NCI-H446 treated with DMSO at 0.1 percent for 48 hours (cell line): ENCODE results near the gene CRYZL1.

Source experiments
- DNase-seq: peaks from one replicate; lab custom pipeline; 2025; lab: John Stamatoyannopoulos, UW

Gene CRYZL1

GRCh38 chr21:33560965-33561364 lies 80.6 kb downstream of the CRYZL1 start:
- no peak for DNase-seq

- DNase-seq, result no peak
Measured at GRCh38 chr21:33559813-33560212, 81.7 kb downstream of the CRYZL1 start.

- no peak for DNase-seq
Measured at GRCh38 chr21:33558777-33559421, 82.6 kb downstream of the CRYZL1 start.

- DNase-seq, result no peak
Measured at GRCh38 chr21:33557447-33557846, 84.1 kb downstream of the CRYZL1 start.

- DNase-seq, result no peak
Measured at GRCh38 chr21:33554982-33555344, 86.6 kb downstream of the CRYZL1 start.

- no peak for DNase-seq
Measured at GRCh38 chr21:33554236-33554981, 87.1 kb downstream of the CRYZL1 start.

GRCh38 chr21:33552999-33553598 lies 88.4 kb downstream of the CRYZL1 start:
- no peak for DNase-seq

GRCh38 chr21:33552093-33552998 lies 89.2 kb downstream of the CRYZL1 start:
- no peak for DNase-seq

- DNase-seq, result no peak
Measured at GRCh38 chr21:33551664-33552063, 89.9 kb downstream of the CRYZL1 start.

- no peak for DNase-seq
Measured at GRCh38 chr21:33550772-33551660, 90.5 kb downstream of the CRYZL1 start.

- no peak for DNase-seq
Measured at GRCh38 chr21:33549848-33550771, 91.4 kb downstream of the CRYZL1 start.

- DNase-seq, result no peak
Measured at GRCh38 chr21:33546086-33546485, 95.5 kb downstream of the CRYZL1 start.

GRCh38 chr21:33544451-33545195 lies 96.9 kb downstream of the CRYZL1 start:
- no peak for DNase-seq

GRCh38 chr21:33543505-33544129 lies 97.9 kb downstream of the CRYZL1 start:
- no peak for DNase-seq

GRCh38 chr21:33542640-33543504 lies 98.7 kb downstream of the CRYZL1 start, which contains the start of gene SON:
Gene SON, plus strand, starts transcription at chr21:33543038. Its CDS starts 55 bp downstream, at chr21:33543093.
- DNase-seq, result peak; percentile 98

GRCh38 chr21:33541756-33542639 lies 99.5 kb downstream of the CRYZL1 start, which contains the start of gene GART:
Gene GART, minus strand, starts transcription at chr21:33542117. Its CDS starts 2,802 bp downstream, at chr21:33539315.
- peak; percentile 70 for DNase-seq
